Measurements from ENCODE around the gene IRF2BP2. TPM values are rescaled to one million over a fixed set of nuclear protein-coding genes. Genes with fewer than 3 reads are reported as not detected.

IRF2BP2 gene
- total RNA-seq, 2 donors from 2014 or later, result 157 to 164 TPM

DNA sequence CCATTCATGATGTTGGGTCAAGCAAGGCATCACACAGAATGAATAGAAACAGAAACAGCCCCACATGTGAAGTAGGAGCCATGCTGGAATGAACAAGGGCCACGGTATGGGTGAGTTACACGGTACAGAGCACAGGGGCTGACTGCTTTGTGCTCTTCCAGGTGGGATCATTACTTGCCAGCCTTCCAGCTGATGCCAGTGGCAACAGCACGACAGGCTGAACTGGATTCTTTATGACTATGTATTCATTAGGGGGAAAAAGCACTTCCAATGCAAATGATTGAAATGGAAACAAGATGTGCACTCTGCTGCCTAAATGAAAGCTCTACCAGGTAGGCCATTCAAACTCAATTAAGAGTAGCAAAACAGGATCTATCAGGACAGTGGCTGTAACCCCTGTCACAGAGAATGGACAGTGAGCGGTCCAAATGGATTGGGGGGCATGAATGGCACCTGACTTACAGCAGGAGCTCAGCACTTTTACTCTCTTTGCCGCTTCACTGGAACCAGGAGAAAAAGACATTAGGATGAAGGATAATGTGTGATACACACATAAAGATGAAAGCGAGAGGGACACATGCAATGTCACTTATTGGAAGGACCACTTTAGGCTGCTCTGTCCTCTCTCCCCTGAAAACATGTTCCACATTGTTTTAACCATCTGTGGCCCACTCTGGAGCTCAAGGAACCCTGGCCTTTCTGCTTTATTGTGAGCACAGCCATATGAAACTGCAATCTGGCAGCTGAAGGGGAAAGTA, 23.4 kb upstream of the IRF2BP2 start:
- Histone ChIP-seq H3K27me3 (no peaks in the 10 kb centered on the region), H3K4me1 (no peaks in the 10 kb centered on the region), H3K36me3 (no peaks in the 10 kb centered on the region), H3K4me3 (no peak overlapping the region), H3K9ac (ENCODE audit: low read depth in 2 of 2, low read length in 2 of 2) (no peak overlapping the region), H3K27ac (no peak overlapping the region), H3K9me3 (no peaks in the 10 kb centered on the region)
- TF ChIP-seq, protein P1, sequence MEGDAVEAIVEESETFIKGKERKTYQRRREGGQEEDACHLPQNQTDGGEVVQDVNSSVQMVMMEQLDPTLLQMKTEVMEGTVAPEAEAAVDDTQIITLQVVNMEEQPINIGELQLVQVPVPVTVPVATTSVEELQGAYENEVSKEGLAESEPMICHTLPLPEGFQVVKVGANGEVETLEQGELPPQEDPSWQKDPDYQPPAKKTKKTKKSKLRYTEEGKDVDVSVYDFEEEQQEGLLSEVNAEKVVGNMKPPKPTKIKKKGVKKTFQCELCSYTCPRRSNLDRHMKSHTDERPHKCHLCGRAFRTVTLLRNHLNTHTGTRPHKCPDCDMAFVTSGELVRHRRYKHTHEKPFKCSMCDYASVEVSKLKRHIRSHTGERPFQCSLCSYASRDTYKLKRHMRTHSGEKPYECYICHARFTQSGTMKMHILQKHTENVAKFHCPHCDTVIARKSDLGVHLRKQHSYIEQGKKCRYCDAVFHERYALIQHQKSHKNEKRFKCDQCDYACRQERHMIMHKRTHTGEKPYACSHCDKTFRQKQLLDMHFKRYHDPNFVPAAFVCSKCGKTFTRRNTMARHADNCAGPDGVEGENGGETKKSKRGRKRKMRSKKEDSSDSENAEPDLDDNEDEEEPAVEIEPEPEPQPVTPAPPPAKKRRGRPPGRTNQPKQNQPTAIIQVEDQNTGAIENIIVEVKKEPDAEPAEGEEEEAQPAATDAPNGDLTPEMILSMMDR (IDR thresholded peaks at IDR 0.05), result no peak
- DNase-seq, result peak; percentile 10
- intact Hi-C loops (cut with DNase I), result no loop called here

GRCh38 chr1:234632225-234632624, 22.2 kb upstream of the IRF2BP2 start:
- intact Hi-C loops (cut with DNase I), result no loop called here
- H3K9me3 ChIP-seq, result no peaks in the 10 kb centered on the region
- H3K9ac ChIP-seq (ENCODE audit: low read depth in 2 of 2, low read length in 2 of 2), result no peak overlapping the region
- H3K4me1 ChIP-seq, result no peaks in the 10 kb centered on the region
- H3K27ac ChIP-seq, result no peak overlapping the region
- TF ChIP-seq, protein P1 (IDR thresholded peaks at IDR 0.05), result no peak
- H3K36me3 ChIP-seq, result no peaks in the 10 kb centered on the region
- no peak overlapping the region for H3K4me3 ChIP-seq
- peak; percentile 3 for DNase-seq
- H3K27me3 ChIP-seq, result no peaks in the 10 kb centered on the region

GRCh38 chr1:234631721-234632125, 21.7 kb upstream of the IRF2BP2 start:
- H3K4me1 ChIP-seq, result no peaks in the 10 kb centered on the region
- H3K27me3 ChIP-seq, result no peaks in the 10 kb centered on the region
- DNase-seq, result peak; percentile 11
- H3K9ac ChIP-seq (ENCODE audit: low read depth in 2 of 2, low read length in 2 of 2), result no peak overlapping the region
- intact Hi-C loops (cut with DNase I), result no loop called here
- no peak overlapping the region for H3K4me3 ChIP-seq
- TF ChIP-seq, protein P1 (IDR thresholded peaks at IDR 0.05), result no peak
- no peaks in the 10 kb centered on the region for H3K36me3 ChIP-seq
- no peak overlapping the region for H3K27ac ChIP-seq
- H3K9me3 ChIP-seq, result no peaks in the 10 kb centered on the region

DNA sequence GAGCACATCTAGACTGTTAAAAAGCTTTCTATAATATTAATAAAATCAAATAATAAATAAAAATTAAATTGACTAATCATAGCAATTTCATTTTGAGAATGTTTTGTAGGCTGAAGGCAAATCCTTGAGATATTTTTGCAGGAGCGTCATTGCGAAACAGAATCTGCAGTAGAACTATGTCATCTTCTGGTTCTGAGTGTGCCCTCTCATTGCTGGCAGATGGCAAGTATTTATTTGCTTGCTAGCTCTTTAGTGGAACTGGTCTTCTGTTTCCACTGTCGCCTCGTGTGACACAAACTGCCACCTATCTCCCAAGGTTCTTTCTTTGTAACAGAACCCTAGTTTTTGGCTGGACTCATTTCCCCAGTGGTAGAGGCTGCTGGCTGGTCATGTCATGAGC, 19.0 kb upstream of the IRF2BP2 start:
- H3K27ac ChIP-seq, result no peak overlapping the region
- no peak overlapping the region for H3K4me3 ChIP-seq
- H3K9ac ChIP-seq (ENCODE audit: low read depth in 2 of 2, low read length in 2 of 2), result no peak overlapping the region
- DNase-seq, result peak; percentile 7
- TF ChIP-seq, protein P1 (IDR thresholded peaks at IDR 0.05), result no peak
- H3K9me3 ChIP-seq, result no peaks in the 10 kb centered on the region
- H3K4me1 ChIP-seq, result no peaks in the 10 kb centered on the region
- no peaks in the 10 kb centered on the region for H3K36me3 ChIP-seq
- no peaks in the 10 kb centered on the region for H3K27me3 ChIP-seq
- intact Hi-C loops (cut with DNase I), result no loop called here

DNA sequence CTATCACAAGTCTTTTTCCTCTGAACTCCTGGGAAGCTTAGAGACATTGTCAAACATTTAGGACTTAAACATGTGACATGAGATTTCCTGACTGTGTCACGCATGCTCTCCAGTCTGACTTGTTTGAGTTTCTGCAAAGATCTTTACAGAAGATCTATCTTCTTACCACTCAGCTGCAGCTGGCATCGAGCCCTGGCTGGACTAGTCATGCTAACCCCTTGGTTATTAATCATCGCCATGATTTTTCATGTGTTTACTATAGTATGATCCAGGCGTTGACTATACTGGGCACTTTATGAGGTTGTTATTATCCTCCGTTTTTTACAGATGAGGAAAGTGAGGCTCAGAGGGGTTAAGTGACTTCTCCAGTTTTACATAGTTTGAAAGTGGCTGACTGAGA, 18.1 kb upstream of the IRF2BP2 start:
- Histone ChIP-seq H3K27ac (no peak overlapping the region), H3K9me3 (no peaks in the 10 kb centered on the region), H3K9ac (ENCODE audit: low read depth in 2 of 2, low read length in 2 of 2) (no peak overlapping the region), H3K36me3 (no peaks in the 10 kb centered on the region), H3K27me3 (no peaks in the 10 kb centered on the region), H3K4me1 (no peaks in the 10 kb centered on the region), H3K4me3 (no peak overlapping the region)
- intact Hi-C loops (cut with DNase I), result no loop called here
- TF ChIP-seq, protein P1 (IDR thresholded peaks at IDR 0.05), result no peak
- DNase-seq, result no peak

Data from colonic mucosa (tissue), 4 donors.